GM18907 (cell line): ENCODE results near the gene TTC27.
"Not testable (repeated sequence)": the region's sequence is repeated elsewhere in the genome, so short reads cannot be mapped to it uniquely, and the experiment has no call there.

Experiments used
- ATAC-seq: cut with Tn5 transposase; IDR thresholded peaks from one replicate; pipeline ENCODE4 v1.9.1; 2021; ENCODE audit warnings: mild to moderate bottlenecking, moderate library complexity; ENCODE audit not compliant: unreplicated experiment

The TTC27 gene

GRCh38 chr2:32844253-32844652 is 216.4 kb downstream of the TTC27 start:
- no peak for ATAC-seq

DNA sequence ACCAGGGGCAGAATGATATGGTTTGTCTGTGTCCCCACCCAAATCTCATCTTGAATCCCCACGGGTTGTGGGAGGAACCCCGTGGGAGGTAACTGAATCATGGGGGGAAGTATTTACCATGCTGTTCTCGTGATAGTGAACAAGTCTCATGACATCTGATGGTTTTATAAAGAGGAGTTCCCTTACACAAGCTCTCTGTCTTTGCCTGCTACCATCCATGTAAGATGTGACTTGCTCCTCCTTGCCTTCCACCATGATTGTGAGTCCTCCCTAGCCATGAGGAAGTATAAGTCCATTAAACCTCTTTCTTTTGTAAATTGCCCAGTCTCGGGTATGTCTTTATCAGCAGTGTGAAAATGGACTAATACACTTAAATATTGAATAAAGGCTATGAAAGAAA is 218.4 kb downstream of the TTC27 start:
- ATAC-seq: not testable (repeated sequence)

DNA sequence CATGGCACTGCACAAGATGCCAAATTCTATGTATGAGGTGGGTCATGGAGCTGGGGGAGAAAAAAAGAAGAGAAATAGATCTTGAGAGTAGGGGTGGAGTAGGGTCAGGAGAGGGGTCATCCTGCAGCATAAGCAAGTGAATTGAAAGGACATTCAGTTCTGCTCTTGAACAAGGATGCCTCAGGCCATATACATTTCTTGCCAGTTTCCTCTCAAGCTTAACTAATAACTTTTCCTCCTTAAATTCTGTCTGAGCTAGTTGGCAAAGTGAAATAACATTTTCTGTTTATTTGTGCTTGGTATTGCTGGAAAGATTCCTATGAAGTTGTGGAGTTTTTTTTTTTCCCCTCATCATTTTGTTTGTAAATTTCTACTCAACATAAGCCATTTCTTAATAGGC is 219.9 kb downstream of the TTC27 start:
- ATAC-seq: no peak

- no peak for ATAC-seq
Observed at GRCh38 chr2:32849456-32850194, 221.8 kb downstream of the TTC27 start.

- ATAC-seq: no peak
Observed at GRCh38 chr2:32851777-32852439, 224.1 kb downstream of the TTC27 start.

- ATAC-seq: no peak
Observed at GRCh38 chr2:32852856-32853255, 225.0 kb downstream of the TTC27 start.

GRCh38 chr2:32856891-32857290 is 229.0 kb downstream of the TTC27 start:
- ATAC-seq: no peak

DNA sequence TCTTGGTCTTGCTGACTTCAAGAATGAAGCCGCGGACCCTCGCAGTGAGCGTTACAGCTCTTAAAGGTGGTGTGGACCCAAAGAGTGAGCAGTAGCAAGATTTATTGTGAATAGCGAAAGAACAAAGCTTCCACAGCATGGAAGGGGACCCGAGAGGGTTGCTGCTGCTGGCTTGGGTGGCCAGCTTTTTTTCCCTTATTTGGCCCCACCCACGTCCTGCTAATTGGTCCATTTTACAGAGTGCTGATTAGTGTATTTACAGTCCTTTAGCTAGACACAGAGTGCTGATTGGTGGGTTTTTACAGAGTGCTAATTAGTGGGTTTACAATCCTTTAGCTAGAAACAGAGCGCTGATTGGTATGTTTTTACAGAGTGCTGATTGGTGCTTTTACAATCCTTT is 230.9 kb downstream of the TTC27 start:
- ATAC-seq: no peak

DNA sequence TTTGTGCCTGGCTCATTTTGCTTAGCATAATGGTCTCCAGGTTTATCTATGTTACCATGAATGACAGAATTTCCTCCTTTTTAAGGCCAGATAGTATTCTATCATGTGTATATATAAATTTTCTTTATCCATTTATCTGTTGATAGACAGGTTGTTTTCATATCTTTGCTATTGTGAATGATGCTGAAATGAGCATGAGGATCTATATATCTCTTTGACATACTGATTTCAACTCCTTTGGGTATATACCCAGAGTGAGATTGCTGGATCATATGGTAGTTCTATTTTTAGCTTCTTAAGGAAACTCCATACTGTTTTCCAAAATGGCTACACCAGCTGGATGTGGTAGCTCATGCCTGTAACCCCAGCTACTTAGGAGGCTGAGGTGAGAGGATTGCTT is 232.5 kb downstream of the TTC27 start:
- no peak for ATAC-seq

DNA sequence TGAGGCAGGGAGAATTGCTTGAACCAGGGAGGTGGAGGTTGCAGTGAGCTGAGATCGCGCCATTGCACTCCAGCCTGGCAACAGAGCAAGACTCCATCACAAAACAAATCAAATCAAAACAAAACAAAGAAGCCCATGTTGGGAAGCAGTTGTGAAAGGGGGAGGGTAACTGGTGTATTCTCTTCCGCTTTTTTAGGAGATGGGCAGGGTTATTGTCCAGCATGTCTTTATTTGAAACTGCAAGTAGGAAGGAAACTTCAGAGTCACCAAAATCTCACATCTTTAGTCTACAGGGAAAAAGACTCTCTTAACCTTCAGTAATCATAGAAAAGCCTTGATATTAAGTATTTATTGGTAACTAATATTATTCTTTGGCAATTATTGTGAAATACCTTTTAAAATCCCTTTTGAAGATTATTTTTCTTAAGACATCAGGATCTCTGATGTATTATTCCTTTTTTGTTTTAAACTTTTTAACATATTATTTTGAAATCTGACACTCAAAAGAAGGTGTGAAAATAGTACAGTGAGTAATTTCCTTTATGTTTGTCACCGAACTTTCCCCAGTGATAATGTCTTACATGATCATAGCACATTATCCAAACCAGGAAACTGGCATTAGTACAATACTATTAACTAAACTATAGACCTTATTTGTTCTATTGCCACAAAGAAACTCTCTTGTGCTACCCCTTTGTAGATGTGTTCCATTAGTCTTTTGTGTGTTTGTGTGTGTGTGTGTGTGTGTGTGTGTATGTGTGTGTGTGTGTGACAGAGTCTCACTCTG is 234.6 kb downstream of the TTC27 start:
- no peak for ATAC-seq

- no peak for ATAC-seq
Observed at GRCh38 chr2:32863326-32863725, 235.5 kb downstream of the TTC27 start.

- ATAC-seq: no peak
Observed at GRCh38 chr2:32863803-32864202, 236.0 kb downstream of the TTC27 start.

DNA sequence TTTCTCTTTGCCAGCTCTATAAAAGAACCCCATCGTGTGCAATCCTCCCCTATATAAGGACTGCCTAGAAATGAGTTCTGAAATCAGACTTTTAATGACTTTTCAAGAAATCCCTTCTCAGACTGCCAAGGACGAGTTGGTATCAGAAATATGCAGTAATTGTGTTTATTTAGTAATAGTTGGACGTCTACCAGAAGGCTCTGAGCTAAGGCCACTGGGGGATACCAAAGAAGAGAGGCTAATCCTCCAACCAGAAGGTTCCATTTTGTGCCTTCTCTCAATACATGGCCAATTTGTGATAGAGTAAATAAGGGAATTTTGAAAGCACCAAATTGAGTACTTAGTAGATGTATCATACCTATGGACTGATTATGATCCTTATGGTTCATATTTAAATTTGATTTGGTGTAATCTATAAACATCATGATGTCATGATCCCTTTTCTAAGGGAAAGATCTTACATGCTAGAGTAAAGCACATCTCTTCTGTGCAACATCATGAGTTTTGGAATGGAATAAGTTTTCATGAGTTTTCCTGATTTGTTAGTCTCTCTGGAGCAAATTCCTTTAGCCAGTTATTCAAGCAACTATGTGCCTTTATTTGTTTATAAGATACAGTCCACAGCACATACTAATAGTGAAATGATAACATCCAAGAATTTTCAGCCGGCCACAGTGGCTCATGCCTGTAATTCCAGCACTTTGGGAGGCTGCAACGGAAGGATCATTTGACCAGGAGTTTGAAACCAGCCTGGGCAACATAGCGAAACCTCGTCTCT is 236.7 kb downstream of the TTC27 start:
- no peak for ATAC-seq

- no peak for ATAC-seq
Observed at GRCh38 chr2:32865399-32866068, 237.7 kb downstream of the TTC27 start.

- not testable (repeated sequence) for ATAC-seq
Observed at GRCh38 chr2:32866462-32866861, 238.6 kb downstream of the TTC27 start.
